GM21786 (cell line): ENCODE measurements around the gene CIB1.

Experiments
- ATAC-seq: cut with Tn5 transposase; IDR thresholded peaks from one replicate; pipeline ENCODE4 v1.9.1; 2021; ENCODE audit not compliant: unreplicated experiment

Gene CIB1

GRCh38 chr15:90219421-90220141 is 14.2 kb downstream of the CIB1 start:
- peak; percentile 55 for ATAC-seq

DNA sequence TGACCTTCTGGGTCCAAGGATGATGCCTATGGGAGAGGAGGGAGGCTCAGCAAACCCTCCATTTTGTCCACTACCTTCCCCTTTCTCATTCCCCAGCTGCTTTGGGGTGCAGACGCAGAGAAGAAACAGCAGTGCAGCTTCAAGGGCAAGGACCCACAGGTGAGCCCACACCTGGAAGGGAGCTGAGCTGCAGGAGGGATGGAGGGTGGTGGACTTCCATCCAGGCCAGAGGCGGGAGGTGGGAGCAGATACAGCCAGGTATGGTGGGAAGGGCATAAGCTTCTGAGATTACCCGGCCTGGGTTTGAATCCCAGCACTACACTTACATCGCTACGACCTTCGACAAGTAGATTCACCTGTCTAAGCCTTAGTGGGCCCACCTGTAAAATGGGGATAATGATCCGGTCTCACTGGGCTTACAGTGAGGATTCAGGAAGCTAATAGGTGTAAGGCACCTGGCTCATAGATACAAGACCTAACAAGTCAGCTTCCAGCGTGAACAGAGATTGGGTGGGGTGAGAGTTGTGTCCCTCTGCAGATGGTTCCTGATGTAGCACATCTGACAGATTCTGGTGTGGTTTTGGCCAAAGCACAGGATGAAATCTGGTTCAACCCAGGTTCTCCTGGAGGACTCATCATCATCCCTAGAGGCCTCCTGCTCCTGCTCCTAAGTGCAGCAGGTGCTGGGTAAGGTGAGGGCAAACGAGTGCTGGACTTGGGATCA is 15.9 kb downstream of the CIB1 start:
- ATAC-seq = no peak

- ATAC-seq = no peak
Observed at GRCh38 chr15:90214553-90215196, 19.1 kb downstream of the CIB1 start.

DNA sequence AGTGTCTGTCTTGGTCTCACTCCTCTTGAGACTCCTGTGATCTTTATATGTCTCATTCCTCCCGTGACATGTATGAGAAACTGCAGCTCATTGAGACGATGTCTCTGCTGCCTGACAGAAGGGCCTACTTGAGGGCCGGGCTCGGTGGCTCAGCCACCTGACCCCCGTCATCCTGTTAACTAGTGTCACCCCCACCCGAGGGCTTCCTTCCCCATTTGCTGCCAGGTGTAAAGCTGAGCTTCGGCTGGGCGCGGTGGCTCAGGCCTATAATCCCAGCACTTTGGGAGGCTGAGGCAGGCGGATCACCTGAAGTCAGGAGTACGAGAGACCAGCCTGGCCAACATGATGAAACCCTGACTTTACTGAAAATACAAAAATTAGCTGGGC is 19.9 kb downstream of the CIB1 start:
- no peak for ATAC-seq

DNA sequence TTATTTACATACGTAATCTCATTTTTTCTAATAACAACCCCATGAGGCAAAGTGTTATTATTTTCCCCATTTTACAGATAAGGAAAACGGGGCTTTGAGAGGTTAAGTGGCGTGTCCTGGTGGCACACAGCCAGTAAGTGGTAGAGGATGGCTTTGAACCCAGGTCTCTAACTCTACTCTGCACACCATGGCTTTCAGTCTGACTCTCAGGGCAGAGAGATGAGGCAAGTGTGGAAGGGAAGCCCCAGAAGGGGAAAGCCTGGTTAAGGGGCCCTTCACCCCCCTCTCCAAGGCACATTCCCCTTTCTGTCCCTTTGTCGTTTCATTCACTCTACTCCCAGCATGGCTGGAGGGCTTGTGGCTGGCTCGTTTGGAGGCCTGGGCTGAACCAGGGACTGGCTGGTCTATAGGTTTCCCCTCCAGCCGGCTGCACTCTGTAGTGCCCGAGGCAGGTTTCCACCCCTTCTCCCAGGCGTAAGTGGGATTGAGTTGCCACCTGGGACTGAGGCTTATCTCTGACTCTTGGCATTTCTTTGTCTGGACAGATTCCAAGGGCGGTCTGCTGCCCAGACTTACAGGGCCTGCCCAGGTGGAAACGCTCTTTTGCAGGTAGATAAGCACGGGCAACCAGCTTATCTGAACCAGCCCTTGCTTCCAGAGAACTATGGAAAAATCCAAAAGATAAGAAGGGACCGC is 20.5 kb downstream of the CIB1 start:
- ATAC-seq = no peak

DNA sequence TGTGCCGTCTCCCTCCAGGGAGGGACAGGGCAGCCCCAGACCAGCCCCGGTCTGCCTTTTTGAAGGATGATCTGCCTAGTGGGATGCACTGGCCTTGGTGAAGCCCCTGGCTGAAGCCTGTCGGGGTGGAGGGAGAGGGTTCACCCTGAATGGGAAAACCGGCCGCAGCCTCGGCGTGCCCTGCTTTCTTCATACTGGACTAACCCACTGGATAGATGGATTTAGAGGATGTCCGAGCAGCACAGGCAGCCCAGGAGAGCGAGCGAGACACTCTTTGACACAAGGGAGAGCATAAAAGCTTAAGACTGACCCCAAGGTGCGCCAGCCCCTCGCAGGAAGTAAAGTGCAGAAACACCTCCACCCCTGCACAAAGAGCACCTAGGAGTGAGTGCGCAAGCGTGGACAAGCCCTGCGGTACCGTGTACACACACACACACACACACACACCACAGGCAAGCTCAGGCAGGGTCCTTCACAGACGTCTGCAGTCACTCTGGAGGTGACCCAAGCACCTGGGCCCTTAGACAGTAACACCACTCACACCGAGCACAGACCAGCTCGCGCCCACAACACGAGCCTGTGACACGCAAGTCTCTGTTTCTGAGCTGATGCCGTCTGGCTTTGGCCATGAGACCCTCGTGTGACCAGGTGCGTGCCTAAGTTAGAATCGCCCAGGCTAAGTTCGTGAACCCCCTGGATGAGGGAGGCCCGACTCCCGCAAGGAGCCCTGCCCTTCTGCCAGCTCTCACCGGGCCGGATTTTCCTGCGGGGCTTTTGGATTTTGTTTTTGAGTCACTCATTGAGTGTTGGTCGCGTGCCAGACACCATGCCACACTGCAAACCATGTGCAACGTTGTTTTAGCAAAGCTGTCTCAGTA is 21.3 kb downstream of the CIB1 start:
- no peak for ATAC-seq

DNA sequence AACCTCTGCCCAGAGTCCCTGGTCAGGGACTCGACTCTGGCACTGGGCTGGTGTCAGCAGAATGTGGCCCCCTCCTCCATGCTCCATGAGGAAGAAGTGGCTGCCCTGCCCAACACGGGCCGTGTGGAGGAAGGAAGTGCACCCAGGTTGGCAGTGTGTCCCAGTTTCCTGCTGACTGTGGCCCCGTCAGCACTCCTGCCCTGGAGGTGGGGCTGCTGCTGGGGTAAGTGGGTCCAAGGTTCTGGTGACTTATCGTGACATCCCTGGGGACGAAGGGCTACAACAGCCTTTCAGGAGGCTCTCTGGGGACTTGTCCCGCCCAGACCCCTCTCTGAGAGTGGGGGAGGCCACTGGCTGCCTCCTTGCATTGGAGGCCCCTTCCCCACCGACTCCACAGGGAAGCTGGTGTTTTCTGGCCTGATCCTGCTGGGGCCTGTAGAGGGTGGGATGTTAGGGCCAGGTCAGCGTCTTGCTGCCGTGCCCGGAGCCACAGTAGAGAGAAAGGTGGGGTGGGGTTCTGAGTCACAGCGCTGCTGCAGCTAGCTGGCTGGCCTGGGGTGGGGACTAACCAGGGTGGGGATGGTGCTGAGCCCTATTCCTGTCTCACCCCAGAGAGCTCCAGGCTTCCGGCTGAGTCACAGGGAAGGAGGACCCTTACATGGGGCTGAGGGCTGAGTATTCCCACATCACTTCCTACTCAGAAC is 22.1 kb downstream of the CIB1 start:
- no peak for ATAC-seq

DNA sequence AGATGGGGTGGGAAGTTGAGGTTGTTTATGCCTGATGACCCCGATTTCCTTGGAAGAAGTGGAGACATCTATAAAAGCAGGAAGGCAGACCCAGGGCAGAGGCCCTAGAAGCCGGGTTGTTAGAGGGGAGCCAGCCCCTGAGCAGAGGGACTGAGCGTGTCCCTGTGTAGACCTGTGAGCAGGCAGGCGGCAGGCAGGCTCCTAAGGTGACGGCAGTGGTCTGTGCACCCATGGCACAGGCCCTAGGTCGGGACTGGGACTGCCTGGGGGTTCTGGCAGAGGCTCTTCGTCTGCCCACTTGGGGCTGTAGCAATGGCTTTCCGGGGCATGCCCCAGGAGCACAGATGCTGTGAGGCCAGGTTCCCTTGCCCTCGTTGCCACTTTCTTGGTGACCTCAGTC is 22.7 kb downstream of the CIB1 start:
- no peak for ATAC-seq

DNA sequence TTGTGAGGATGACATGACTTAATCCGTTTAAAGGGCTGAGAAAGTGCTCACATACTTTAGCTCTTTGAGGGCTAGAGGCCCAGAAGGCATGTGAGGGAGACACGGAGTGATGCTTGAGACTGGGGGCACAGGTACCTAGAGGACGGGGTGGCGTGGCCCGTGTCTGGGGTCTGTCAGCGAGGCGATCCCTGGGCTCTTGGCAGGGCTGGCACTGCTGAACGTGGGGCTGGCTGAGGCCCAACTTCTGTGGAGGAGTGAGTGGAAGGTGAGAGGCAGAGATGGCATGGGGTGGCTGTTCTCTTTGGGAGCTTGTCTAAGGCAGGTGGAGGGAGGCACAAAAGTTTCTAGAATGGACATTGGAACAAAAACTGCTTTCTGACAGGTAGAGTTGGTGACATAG is 23.1 kb downstream of the CIB1 start:
- no peak for ATAC-seq

DNA sequence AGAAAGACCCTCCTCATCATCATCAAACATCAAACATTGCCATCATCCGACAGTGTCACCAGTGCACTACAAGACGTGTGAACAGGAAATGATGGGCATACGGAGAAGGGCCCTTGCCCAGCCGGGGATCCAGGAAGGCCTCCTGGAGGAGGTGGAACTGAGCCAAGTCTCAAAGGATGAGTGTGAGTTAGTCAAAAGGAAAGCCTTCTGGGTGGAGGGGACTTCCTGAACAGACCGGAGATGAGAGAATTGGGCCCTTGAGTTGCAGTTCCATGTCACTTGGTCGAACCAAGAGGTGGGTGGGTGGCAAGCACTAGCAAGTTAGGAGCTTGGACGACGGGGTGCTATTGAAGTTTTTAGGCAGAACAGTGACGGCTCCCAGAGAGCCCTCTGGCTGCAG is 24.1 kb downstream of the CIB1 start:
- ATAC-seq = no peak

GRCh38 chr15:90208356-90208755 is 25.4 kb downstream of the CIB1 start:
- no peak for ATAC-seq

DNA sequence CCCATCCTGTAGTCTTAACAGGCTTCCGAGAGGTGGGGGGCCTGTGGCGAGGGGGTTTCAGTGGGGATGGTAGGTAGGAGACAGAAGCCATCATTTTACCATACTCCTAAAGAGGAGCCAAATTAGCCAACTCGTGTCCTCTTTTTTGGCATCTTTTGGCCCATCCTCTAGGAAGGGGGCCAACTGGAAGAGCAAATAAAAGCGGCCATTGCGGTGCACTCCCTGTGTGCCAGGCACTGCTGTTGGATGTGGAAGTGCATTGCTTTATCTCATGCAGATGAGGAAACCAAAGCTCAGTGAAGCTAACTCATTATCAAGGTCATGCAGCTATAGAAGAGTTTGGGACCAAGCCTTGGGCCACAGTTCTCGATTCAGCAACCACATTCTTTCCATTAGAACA is 26.5 kb downstream of the CIB1 start:
- no peak for ATAC-seq

GRCh38 chr15:90205886-90206285 is 27.9 kb downstream of the CIB1 start:
- ATAC-seq = no peak

GRCh38 chr15:90205050-90205848 is 28.5 kb downstream of the CIB1 start:
- ATAC-seq = no peak

- ATAC-seq = no peak
Observed at GRCh38 chr15:90203922-90204321, 29.8 kb downstream of the CIB1 start.

DNA sequence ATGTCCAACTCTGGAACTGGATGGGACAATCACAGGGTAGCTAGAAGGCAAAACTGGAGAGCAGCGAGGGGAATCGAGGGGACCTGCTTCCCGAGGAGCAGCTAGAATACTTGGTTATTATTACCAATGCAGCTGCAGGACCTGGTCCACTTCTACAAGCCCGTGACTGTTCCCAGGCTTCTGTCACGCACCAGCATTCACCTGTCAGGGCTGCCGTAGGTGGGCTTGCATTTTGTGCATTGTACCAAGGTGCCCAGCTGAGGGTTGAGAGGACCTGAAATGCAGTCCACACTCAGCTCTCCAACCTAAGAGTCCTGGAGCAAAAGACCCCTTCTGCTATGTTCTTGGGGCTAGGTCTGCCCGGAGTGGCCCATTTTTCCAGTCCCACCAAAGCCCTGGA is 30.3 kb downstream of the CIB1 start:
- no peak for ATAC-seq

- no peak for ATAC-seq
Observed at GRCh38 chr15:90202929-90203328, 30.8 kb downstream of the CIB1 start.

DNA sequence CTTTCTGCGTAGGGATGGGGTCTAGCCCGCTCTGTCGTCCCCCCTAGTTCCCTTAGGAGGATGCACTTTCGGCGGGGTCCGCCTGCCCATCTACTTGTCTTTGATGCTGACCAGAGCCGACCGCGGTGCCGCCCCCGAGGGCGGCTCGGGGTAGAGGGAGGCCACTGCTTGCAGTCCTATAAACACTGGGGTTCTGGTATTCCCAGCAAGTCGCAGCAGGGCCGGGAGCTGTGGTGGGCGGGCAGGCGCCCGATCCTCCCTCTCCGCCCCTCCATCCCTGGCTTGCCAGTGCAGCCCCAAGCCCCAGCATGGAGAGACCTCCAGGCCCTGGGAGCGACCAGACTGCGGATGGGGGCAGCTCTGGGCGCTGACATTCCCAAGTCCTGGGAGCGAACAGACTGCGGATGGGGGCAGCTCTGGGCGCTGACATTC is 31.8 kb downstream of the CIB1 start:
- ATAC-seq = no peak
